GM23338 (cell line): ENCODE data around the gene GAS1. TPM values are rescaled to one million over a fixed set of nuclear protein-coding genes. Genes with fewer than 3 reads are reported as not detected.

Source experiments
- ATAC-seq: fragments of 200-7000 bp; cut with Tn5 transposase; 3 replicates; pipeline ENCODE4 v1.9.1; 2020
- DNase-seq: peaks from one replicate; pipeline ENCODE4 v3.0.0-alpha.2; 2015; ENCODE audit warnings: low spot score
- H2AFZ ChIP-seq: fragments of 200-600 bp; sonication (generic); 2 replicates; pipeline ENCODE4 v1.8.0; 2016; ENCODE audit warnings: antibody characterized with exemption, mild to moderate bottlenecking, moderate library complexity
- H3F3A ChIP-seq: fragments of 200-600 bp; sonication (generic); replicated peaks from 2 replicates; pipeline ENCODE4 v1.8.0; 2017; ENCODE audit warnings: antibody characterized with exemption, mixed run types, low read depth
- H3K27ac ChIP-seq: fragments of 200-600 bp; sonication (generic); 2 replicates; pipeline ENCODE4 v1.6.1; 2016; ENCODE audit warnings: low read depth
- H3K27me3 ChIP-seq: fragments of 200-600 bp; sonication (generic); 2 replicates; pipeline ENCODE4 v1.8.0; 2016; ENCODE audit warnings: mild to moderate bottlenecking, mixed run types, moderate library complexity; ENCODE audit not compliant: insufficient read depth
- H3K36me3 ChIP-seq: fragments of 200-600 bp; sonication (generic); 2 replicates; pipeline ENCODE4 v1.8.0; 2016; ENCODE audit warnings: mild to moderate bottlenecking; ENCODE audit not compliant: insufficient read depth
- H3K4me1 ChIP-seq: fragments of 200-600 bp; sonication (generic); 2 replicates; pipeline ENCODE4 v1.8.0; 2016; ENCODE audit warnings: mild to moderate bottlenecking, moderate library complexity; ENCODE audit not compliant: insufficient read depth
- H3K4me2 ChIP-seq: fragments of 200-600 bp; sonication (generic); 2 replicates; pipeline ENCODE4 v1.7.1; 2017; ENCODE audit warnings: mixed run types
- H3K4me3 ChIP-seq: fragments of 200-600 bp; sonication (generic); 2 replicates; pipeline ENCODE4 v1.6.1; 2016; ENCODE audit warnings: mixed run types
- H3K79me2 ChIP-seq: fragments of 200-600 bp; sonication (generic); replicated peaks from 2 replicates; pipeline ENCODE4 v1.8.0; 2017; ENCODE audit warnings: mild to moderate bottlenecking; ENCODE audit not compliant: insufficient read depth
- H3K9me2 ChIP-seq: fragments of 200-600 bp; sonication (generic); 2 replicates; pipeline ENCODE4 v1.8.0; 2017; ENCODE audit not compliant: insufficient read depth
- H4K20me1 ChIP-seq: fragments of 200-600 bp; sonication (generic); replicated peaks from 2 replicates; pipeline ENCODE4 v1.8.0; 2017; ENCODE audit warnings: mild to moderate bottlenecking; ENCODE audit not compliant: insufficient read depth
- H3K27ac Mint-ChIP-seq: 2 replicates; pipeline ENCODE4 v1.8.0; 2020; ENCODE audit warnings: inconsistent platforms, mild to moderate bottlenecking, moderate library complexity, mixed read lengths
- H3K27me3 Mint-ChIP-seq: 3 replicates; pipeline ENCODE4 v1.8.0; 2022; ENCODE audit warnings: low read depth, mild to moderate bottlenecking, moderate library complexity, mixed read lengths, inconsistent platforms; ENCODE audit not compliant: insufficient read depth, poor library complexity
- H3K36me3 Mint-ChIP-seq: 3 replicates; pipeline ENCODE4 v1.8.0; 2021; ENCODE audit warnings: low read depth, mild to moderate bottlenecking, inconsistent platforms, moderate library complexity, mixed read lengths
- H3K4me1 Mint-ChIP-seq: 3 replicates; pipeline ENCODE4 v1.8.0; 2020; ENCODE audit warnings: mild to moderate bottlenecking, inconsistent platforms, mixed read lengths
- H3K4me3 Mint-ChIP-seq: 3 replicates; pipeline ENCODE4 v1.8.0; 2021; ENCODE audit warnings: moderate library complexity, mild to moderate bottlenecking, inconsistent platforms, mixed read lengths
- H3K9me3 Mint-ChIP-seq: 3 replicates; pipeline ENCODE4 v1.8.0; 2020; ENCODE audit warnings: moderate library complexity, mild to moderate bottlenecking, inconsistent platforms, mixed read lengths
- CREB1 ChIP-seq: fragments of 250-450 bp; sonication (Bioruptor Pico); IDR thresholded peaks from 2 replicates; pipeline ENCODE4 v1.5.0; 2020; ENCODE audit warnings: low read depth, mild to moderate bottlenecking, moderate library complexity
- ETS1 ChIP-seq: IDR thresholded peaks from 2 replicates; pipeline ENCODE4 v1.6.1; 2016; ENCODE audit warnings: antibody characterized with exemption
- EZH2phosphoT487 ChIP-seq: fragments of 200-600 bp; sonication (generic); IDR thresholded peaks from one replicate; pipeline ENCODE4 v1.8.1; 2018; ENCODE audit warnings: antibody characterized with exemption; ENCODE audit not compliant: unreplicated experiment
- JUNB ChIP-seq: IDR thresholded peaks from one replicate; pipeline ENCODE4 v1.6.1; 2016; ENCODE audit warnings: antibody characterized with exemption; ENCODE audit not compliant: unreplicated experiment
- NANOG ChIP-seq: IDR thresholded peaks from 2 replicates; pipeline ENCODE4 v1.6.1; 2016; ENCODE audit warnings: antibody characterized with exemption, borderline replicate concordance
- POLR2AphosphoS5 ChIP-seq: IDR thresholded peaks from 2 replicates; pipeline ENCODE4 v1.6.1; 2016; ENCODE audit warnings: antibody characterized with exemption, low read depth
- REST ChIP-seq: IDR thresholded peaks from one replicate; pipeline ENCODE4 v1.6.1; 2018; ENCODE audit warnings: antibody characterized with exemption; ENCODE audit not compliant: unreplicated experiment
- STAT1 ChIP-seq: IDR thresholded peaks from one replicate; pipeline ENCODE4 v1.6.1; 2016; ENCODE audit warnings: antibody characterized with exemption; ENCODE audit not compliant: unreplicated experiment
- ZNF114 ChIP-seq: fragments of 250-450 bp; sonication (Bioruptor Pico); IDR thresholded peaks from 2 replicates; pipeline ENCODE4 v1.5.0; 2020; ENCODE audit warnings: mild to moderate bottlenecking, moderate library complexity
- ZNF331 ChIP-seq: fragments of 250-450 bp; sonication (Bioruptor Pico); IDR thresholded peaks from 2 replicates; pipeline ENCODE4 v1.5.0; 2020; ENCODE audit warnings: low read depth, mild to moderate bottlenecking, moderate library complexity
- ZNF462 ChIP-seq: fragments of 250-450 bp; sonication (Bioruptor Pico); IDR thresholded peaks from 2 replicates; pipeline ENCODE4 v1.5.0; 2020; ENCODE audit warnings: mild to moderate bottlenecking, moderate library complexity
- polyA plus RNA-seq: library from polyadenylated mRNA; unstranded; fragments of >200 nt; fragmentation: Nextera tagmentation; extraction: Ambion mirVana; gene quantifications from 2 replicates; pipeline ENCODE4 v1.2.1, GENCODE V29; 2016
- total RNA-seq: library from RNA; depleted of rRNA; stranded (reverse); fragments of >200 nt; shearing (Covaris generic); gene quantifications from 2 replicates; pipeline ENCODE4 v1.2.3, GENCODE V29; 2014

Gene GAS1
- total and polyA plus RNA-seq, 2 experiments from 2014 or later, result 1.4 to 7.7 TPM

- TF ChIP-seq STAT1 (no peak), ZNF114 (CRISPR knock-in tag) (no peak), NANOG (no peak), ETS1 (no peak), REST (no peak), ZNF331 (CRISPR knock-in tag) (no peak), EZH2phosphoT487 (no peak), POLR2AphosphoS5 (no peak), JUNB (no peak)
These were observed 44.1 kb downstream of the GAS1 start (continued) for GRCh38 chr9:86902991-86903733.

- Histone ChIP-seq H3K4me1 (peaks cover 16% of the 10 kb centered on the region), H2AFZ (peak overlapping the region; percentile 98), H4K20me1 (no peaks in the 10 kb centered on the region), H3K27me3 (peaks cover 38% of the 10 kb centered on the region), H3K4me2 (peak overlapping the region; percentile 86), H3K4me3 (peak overlapping the region; percentile 75), H3F3A (no peaks in the 10 kb centered on the region), H3K36me3 (no peaks in the 10 kb centered on the region), H3K9me2 (no peaks in the 10 kb centered on the region), H3K79me2 (no peaks in the 10 kb centered on the region), H3K27ac (no peak overlapping the region)
- H3K27ac Mint-ChIP-seq, result no peak overlapping the region
- H3K4me3 Mint-ChIP-seq, result peak overlapping the region; percentile 89
- no peaks in the 10 kb centered on the region; the same call in 1 of the 3 replicates for H3K9me3 Mint-ChIP-seq
- peaks cover 20% of the 10 kb centered on the region for H3K27me3 Mint-ChIP-seq
- peak; percentile 54 for DNase-seq
- ATAC-seq, result peak; percentile 79
- H3K36me3 Mint-ChIP-seq, result no peaks in the 10 kb centered on the region
- H3K4me1 Mint-ChIP-seq, result peaks cover 38% of the 10 kb centered on the region
- TF ChIP-seq ZNF462 (CRISPR knock-in tag) (no peak), CREB1 (CRISPR knock-in tag) (no peak)
These were observed 44.7 kb downstream of the GAS1 start for GRCh38 chr9:86902586-86902985.
